GM12891 (cell line): ENCODE results near the gene MAPK4.

Experiments used
- PAX5 ChIP-seq: IDR thresholded peaks from 2 replicates; pipeline ENCODE4 v1.6.1; 2011; ENCODE audit warnings: low read length, moderate library complexity, mild to moderate bottlenecking; ENCODE audit not compliant: insufficient read depth, severe bottlenecking
- POLR2A ChIP-seq: IDR thresholded peaks from 2 replicates; pipeline ENCODE4 v1.6.1; 2011; ENCODE audit warnings: low read depth, low read length, control low read depth
- POLR2AphosphoS5 ChIP-seq: IDR thresholded peaks from 2 replicates; pipeline ENCODE4 v1.6.1; 2011; ENCODE audit warnings: low read depth, low read length, control low read depth
- POU2F2 ChIP-seq: IDR thresholded peaks from 2 replicates; pipeline ENCODE4 v1.6.1; 2011; ENCODE audit warnings: low read depth, mild to moderate bottlenecking, control low read depth, low read length, moderate library complexity
- SPI1 ChIP-seq: IDR thresholded peaks from 2 replicates; pipeline ENCODE4 v1.6.1; 2011; ENCODE audit warnings: low read depth, low read length, control low read depth
- TAF1 ChIP-seq: IDR thresholded peaks from 2 replicates; pipeline ENCODE4 v1.6.1; 2011; ENCODE audit warnings: low read depth, low read length, control low read depth

- TF ChIP-seq POLR2AphosphoS5 (no peak), POLR2A (no peak), TAF1 (no peak), POU2F2 (no peak), PAX5 (no peak), SPI1 (no peak)
Measured at GRCh38 chr18:50659091-50660003, 99.5 kb downstream of the MAPK4 start.
